BJ (cell line): Measurements from ENCODE around the gene PCOLCE2. TPM values are rescaled to one million over a fixed set of nuclear protein-coding genes. Genes with fewer than 3 reads are reported as not detected.

ENCODE experiments used
- CTCF ChIA-PET: fragments of 350-600 bp; formaldehyde crosslinking; extraction: SDS; loops from one replicate; lab custom pipeline; 2021; ENCODE audit warnings: antibody characterized with exemption, inconsistent platforms; lab: Yijun Ruan, JAX
- POLR2A ChIA-PET: fragments of 300-600 bp; sonication (Branson Sonifier 250); formaldehyde crosslinking; extraction: SDS; loops from one replicate; lab custom pipeline; 2021; ENCODE audit warnings: antibody characterized with exemption; lab: Charles Lee
- DNase-seq: peaks from one replicate; pipeline ENCODE4 v3.0.0-alpha.2; 2011; ENCODE audit warnings: low read depth
- H3K27me3 ChIP-seq: 2 replicates; pipeline ENCODE4 v1.6.0; 2011; ENCODE audit warnings: low read length; ENCODE audit not compliant: control insufficient read depth, insufficient read depth
- H3K36me3 ChIP-seq: 2 replicates; pipeline ENCODE4 v1.5.1; 2011; ENCODE audit warnings: low read length; ENCODE audit not compliant: control insufficient read depth, insufficient read depth
- H3K4me3 ChIP-seq: 2 replicates; pipeline ENCODE4 v1.5.1; 2011; ENCODE audit warnings: low read depth, mild to moderate bottlenecking, control low read depth, low read length
- polyA plus RNA-seq: library from polyadenylated mRNA; depleted of rRNA; stranded (reverse); fragments of >200 nt; gene quantifications from 2 replicates; pipeline ENCODE4 v1.2.3, GENCODE V29; 2011; rRNA removed
- small RNA-seq: library from RNA; depleted of rRNA; stranded (forward); fragments of <200 nt; gene quantifications from one replicate; pipeline ENCODE3, GENCODE V24; 2012; ENCODE audit warnings: low replicate concordance, low read depth; ENCODE audit not compliant: insufficient read length
- TF ChIP-seq, protein P1 (sequence below): IDR thresholded peaks from 2 replicates; pipeline ENCODE4 v1.5.1; 2011; ENCODE audit warnings: low read depth, mild to moderate bottlenecking, control low read depth, inconsistent platforms, low read length, moderate library complexity; ENCODE audit not compliant: insufficient read depth

Gene PCOLCE2
- polyA plus RNA-seq, 1 experiment = 0.94 TPM

DNA sequence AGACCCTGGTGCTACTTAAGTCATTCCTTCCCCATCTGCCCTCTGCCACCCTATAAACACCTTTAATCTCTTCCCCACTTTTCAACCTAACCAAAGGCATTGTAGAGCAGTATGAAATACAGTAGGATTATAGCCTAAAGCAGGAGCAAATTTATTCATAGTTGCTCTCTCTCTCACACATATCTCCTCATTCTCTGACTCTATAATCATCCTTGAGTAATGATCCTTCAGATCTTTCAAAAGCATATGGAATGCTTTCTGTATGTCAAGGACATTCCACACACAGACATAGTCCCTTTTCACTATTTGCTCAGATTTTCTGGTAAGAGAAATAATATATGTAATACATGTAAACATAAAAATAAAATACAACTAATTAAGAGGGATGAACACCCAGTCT, 111.0 kb downstream of the PCOLCE2 start:
- TF ChIP-seq, protein P1, sequence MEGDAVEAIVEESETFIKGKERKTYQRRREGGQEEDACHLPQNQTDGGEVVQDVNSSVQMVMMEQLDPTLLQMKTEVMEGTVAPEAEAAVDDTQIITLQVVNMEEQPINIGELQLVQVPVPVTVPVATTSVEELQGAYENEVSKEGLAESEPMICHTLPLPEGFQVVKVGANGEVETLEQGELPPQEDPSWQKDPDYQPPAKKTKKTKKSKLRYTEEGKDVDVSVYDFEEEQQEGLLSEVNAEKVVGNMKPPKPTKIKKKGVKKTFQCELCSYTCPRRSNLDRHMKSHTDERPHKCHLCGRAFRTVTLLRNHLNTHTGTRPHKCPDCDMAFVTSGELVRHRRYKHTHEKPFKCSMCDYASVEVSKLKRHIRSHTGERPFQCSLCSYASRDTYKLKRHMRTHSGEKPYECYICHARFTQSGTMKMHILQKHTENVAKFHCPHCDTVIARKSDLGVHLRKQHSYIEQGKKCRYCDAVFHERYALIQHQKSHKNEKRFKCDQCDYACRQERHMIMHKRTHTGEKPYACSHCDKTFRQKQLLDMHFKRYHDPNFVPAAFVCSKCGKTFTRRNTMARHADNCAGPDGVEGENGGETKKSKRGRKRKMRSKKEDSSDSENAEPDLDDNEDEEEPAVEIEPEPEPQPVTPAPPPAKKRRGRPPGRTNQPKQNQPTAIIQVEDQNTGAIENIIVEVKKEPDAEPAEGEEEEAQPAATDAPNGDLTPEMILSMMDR = no peak
- POLR2A ChIA-PET = no interaction called here
- CTCF ChIA-PET = no interaction called here
- Histone ChIP-seq H3K27me3 (no peaks in the 10 kb centered on the region), H3K36me3 (no peaks in the 10 kb centered on the region), H3K4me3 (no peak overlapping the region)
- no peak for DNase-seq

DNA sequence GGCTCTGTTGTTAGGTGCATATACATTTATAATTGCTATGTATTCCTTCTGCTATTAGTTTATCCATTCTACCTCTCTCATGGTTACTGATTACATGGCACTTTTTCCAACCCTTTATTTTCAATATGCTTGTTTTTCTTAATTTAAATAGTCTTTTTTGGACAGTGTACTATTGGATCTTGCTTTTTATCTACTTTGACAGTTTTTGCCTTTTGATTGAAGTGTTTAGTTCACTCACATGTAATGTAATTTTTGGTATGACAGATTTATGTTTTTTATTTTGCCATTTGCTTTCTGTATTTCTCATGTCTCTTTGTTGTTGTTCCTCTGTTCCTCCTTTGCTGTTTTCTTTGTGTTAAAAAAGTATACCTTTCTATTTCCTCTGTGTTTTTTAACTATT, 120.5 kb downstream of the PCOLCE2 start:
- no peak for DNase-seq
- Histone ChIP-seq H3K27me3 (no peaks in the 10 kb centered on the region), H3K4me3 (no peak overlapping the region), H3K36me3 (no peaks in the 10 kb centered on the region)
- CTCF ChIA-PET = no interaction called here
- TF ChIP-seq, protein P1 = no peak
- POLR2A ChIA-PET = no interaction called here

Small RNA genes lying within 50 kb of the gene (small RNA-seq; reads per million reads assigned to genes)
- gene RNU7-47P = not detected

Other genes with a start within 250 kb of the PCOLCE2 start
- gene TRPC1, start 165.0 kb downstream of the PCOLCE2 start, polyA plus RNA-seq = 3.7 and 9.4 TPM in 2 replicates
- not detected in 2 replicates for gene PAQR9, start 74.6 kb upstream of the PCOLCE2 start, polyA plus RNA-seq
- 22.6 and 47.2 TPM in 2 replicates for gene U2SURP, start 112.5 kb upstream of the PCOLCE2 start, polyA plus RNA-seq
- 0.38 and 0.39 TPM in 2 replicates for gene CHST2, start 230.7 kb upstream of the PCOLCE2 start, polyA plus RNA-seq